Measurements from ENCODE around the gene CTTNBP2.

- no peak for TF ChIP-seq CTCF (conservative IDR thresholded peaks at IDR 0.05 in 1 of 2, IDR thresholded peaks at IDR 0.05 in 1 of 2; ENCODE audit: low read depth in 1 of 2, low read length in 2 of 2)
- TF ChIP-seq EZH2 (IDR thresholded peaks at IDR 0.05; ENCODE audit: low read length, missing control alignments): no peak
These were observed 79.7 kb downstream of the CTTNBP2 start for GRCh38 chr7:117793521-117793920.

All from fibroblast of lung (primary cell).